IMR-90 (cell line): ENCODE results near the gene CHD9. TPM values are rescaled to one million over a fixed set of nuclear protein-coding genes. Genes with fewer than 3 reads are reported as not detected.
A peak's percentile ranks its signal among the peaks of the same experiment; 100 is the strongest.

Source experiments
- ATAC-seq: fragments of 200-7000 bp; cut with Tn5 transposase; 2 replicates; pipeline ENCODE4 v1.9.1; 2020; ENCODE audit warnings: low read depth, mild to moderate bottlenecking, moderate library complexity
- BruUV-seq: library from RNA; stranded (reverse); fragments of 400-500 nt; replicated peaks from 2 replicates; lab custom pipeline; 2021; lab: Mats Ljungman, UMichigan
- CTCF ChIA-PET: fragments of 300-600 bp; formaldehyde crosslinking; extraction: SDS; loops from one replicate; lab custom pipeline; 2021; ENCODE audit warnings: antibody characterized with exemption; lab: Yijun Ruan, JAX
- POLR2A ChIA-PET: fragments of 300-600 bp; sonication (Branson Sonifier 250); formaldehyde crosslinking; loops from one replicate; lab custom pipeline; 2022; ENCODE audit warnings: antibody characterized with exemption; ENCODE audit not compliant: unreplicated experiment; lab: Charles Lee
- DNase-seq: peaks from one replicate; pipeline ENCODE4 v3.0.0; 2013
- H2AFZ ChIP-seq: replicated peaks from 2 replicates; pipeline ENCODE3; 2013; ENCODE audit warnings: low read length, mild to moderate bottlenecking; ENCODE audit not compliant: poor library complexity
- H2AK5ac ChIP-seq: 2 replicates; pipeline ENCODE4 v1.6.1; 2013; ENCODE audit warnings: low read depth, low read length, inconsistent platforms
- H2AK9ac ChIP-seq: replicated peaks from 2 replicates; pipeline ENCODE3; 2013; ENCODE audit warnings: mild to moderate bottlenecking, low read depth, low read length, moderate library complexity; ENCODE audit not compliant: poor library complexity
- H2BK120ac ChIP-seq: 2 replicates; pipeline ENCODE4 v1.6.1; 2013; ENCODE audit warnings: low read depth, low read length, inconsistent platforms
- H2BK15ac ChIP-seq: 3 replicates; pipeline ENCODE4 v1.6.1; 2013; ENCODE audit warnings: low read depth, low read length, inconsistent platforms
- H2BK20ac ChIP-seq: 2 replicates; pipeline ENCODE4 v1.6.1; 2013; ENCODE audit warnings: low read depth, mild to moderate bottlenecking, inconsistent platforms, low read length, moderate library complexity
- H2BK5ac ChIP-seq: 2 replicates; pipeline ENCODE4 v1.6.1; 2013; ENCODE audit warnings: mild to moderate bottlenecking, low read depth, low read length, inconsistent platforms; ENCODE audit not compliant: poor library complexity, severe bottlenecking
- H3K14ac ChIP-seq: replicated peaks from 2 replicates; pipeline ENCODE4 v1.6.1; 2013; ENCODE audit warnings: low read depth, low read length, inconsistent platforms
- H3K18ac ChIP-seq: 2 replicates; pipeline ENCODE4 v1.6.1; 2013; ENCODE audit warnings: low read depth, low read length, control low read depth
- H3K23ac ChIP-seq: 2 replicates; pipeline ENCODE4 v1.6.1; 2013; ENCODE audit warnings: low read depth, low read length, inconsistent platforms
- H3K27ac ChIP-seq: 2 replicates; pipeline ENCODE4 v1.5.1; 2013; ENCODE audit warnings: mild to moderate bottlenecking, control low read depth, low read length; ENCODE audit not compliant: insufficient read depth
- H3K27me3 ChIP-seq: 2 replicates; pipeline ENCODE4 v1.6.1; 2013; ENCODE audit warnings: low read length; ENCODE audit not compliant: control insufficient read depth, insufficient read depth
- H3K36me3 ChIP-seq: 2 replicates; pipeline ENCODE4 v1.6.1; 2013; ENCODE audit warnings: low read length, mixed read lengths; ENCODE audit not compliant: control insufficient read depth, insufficient read depth
- H3K4ac ChIP-seq: 2 replicates; pipeline ENCODE4 v1.6.1; 2013; ENCODE audit warnings: low read depth, low read length, inconsistent platforms
- H3K4me1 ChIP-seq: 2 replicates; pipeline ENCODE4 v1.6.1; 2013; ENCODE audit warnings: low read length, mixed read lengths; ENCODE audit not compliant: control insufficient read depth, insufficient read depth
- H3K4me2 ChIP-seq: 2 replicates; pipeline ENCODE4 v1.6.1; 2013; ENCODE audit warnings: low read depth, mild to moderate bottlenecking, control low read depth, low read length, moderate library complexity
- H3K4me3 ChIP-seq: 2 replicates; pipeline ENCODE4 v1.5.1; 2013; ENCODE audit warnings: low read depth, mild to moderate bottlenecking, control low read depth, low read length, moderate library complexity; ENCODE audit not compliant: insufficient read depth
- H3K56ac ChIP-seq: 2 replicates; pipeline ENCODE4 v1.6.1; 2013; ENCODE audit warnings: low read length, inconsistent platforms; ENCODE audit not compliant: insufficient read depth; ENCODE audit errors: extremely low read depth
- H3K79me1 ChIP-seq, 2 experiments: 2 replicates each; pipeline ENCODE4 v1.6.1; 2013; ENCODE audit warnings: low read length in 2 of 2, inconsistent platforms in 1 of 2, low read depth in 1 of 2
- H3K9ac ChIP-seq: 2 replicates; pipeline ENCODE4 v1.6.1; 2013; ENCODE audit warnings: low read depth, low read length, control low read depth
- H3K9me1 ChIP-seq: 2 replicates; pipeline ENCODE4 v1.6.1; 2013; ENCODE audit warnings: low read length, inconsistent platforms; ENCODE audit not compliant: insufficient read depth
- H3K9me3 ChIP-seq: 2 replicates; pipeline ENCODE4 v1.6.1; 2013; ENCODE audit warnings: low read length; ENCODE audit not compliant: control insufficient read depth, insufficient read depth
- H4K20me1 ChIP-seq: 2 replicates; pipeline ENCODE4 v1.6.1; 2013; ENCODE audit warnings: low read length, inconsistent platforms; ENCODE audit not compliant: insufficient read depth
- H4K5ac ChIP-seq: 2 replicates; pipeline ENCODE4 v1.6.1; 2013; ENCODE audit warnings: mild to moderate bottlenecking, low read depth, low read length, control low read depth
- H4K8ac ChIP-seq, 2 experiments: 2 replicates each; pipeline ENCODE4 v1.6.1; 2013; ENCODE audit warnings: low read depth in 2 of 2, low read length in 2 of 2, control low read depth in 1 of 2, inconsistent platforms in 1 of 2
- H4K91ac ChIP-seq: 2 replicates; pipeline ENCODE4 v1.6.1; 2013; ENCODE audit warnings: low read depth, low read length, inconsistent platforms; ENCODE audit not compliant: insufficient read depth
- FOS ChIP-seq: fragments of 150-350 bp; IDR thresholded peaks from 2 replicates; pipeline ENCODE4 v1.6.1; 2016; ENCODE audit warnings: low read depth, low read length
- NFE2L2 ChIP-seq: fragments of 150-350 bp; IDR thresholded peaks from 2 replicates; pipeline ENCODE4 v1.6.1; 2016; ENCODE audit warnings: low read depth, mild to moderate bottlenecking, low read length
- POLR2A ChIP-seq: IDR thresholded peaks from 2 replicates; pipeline ENCODE4 v1.6.1; 2012; ENCODE audit warnings: mild to moderate bottlenecking, low read depth, low read length
- WGBS, 2 experiments: methylation state at CpG; one replicate each; pipeline versions ENCODE4 v1.1.5 to v1.1.7; 2013; ENCODE audit warnings: missing lambda C conversion rate in 2 of 2; ENCODE audit not compliant: insufficient read length in 1 of 2; ENCODE audit errors: extremely low coverage in 2 of 2; 5-methylcytosine and 5-hydroxymethylcytosine counted together
- dilution Hi-C: fragments of 300-500 bp; cut with HindIII; formaldehyde crosslinking; loops from one replicate; pipeline ENCODE4 v1.14.3; 2018; ENCODE audit warnings: low sequenced_read_pairs; ENCODE audit not compliant: unreplicated experiment
- in situ Hi-C: fragments of 300-500 bp; cut with MboI; formaldehyde crosslinking; loops from 3 replicates; pipeline ENCODE4 v1.14.3; 2019; ENCODE audit warnings: low sequenced_read_pairs, inconsistent platforms, mixed read lengths
- intact Hi-C: fragments of 100-400 bp; cut with micrococcal nuclease; formaldehyde crosslinking; loops from 2 replicates; pipeline ENCODE4 v1.10.0; 2022
- polyA plus RNA-seq, 3 experiments: library from polyadenylated mRNA; depleted of rRNA; stranded (reverse); fragments of >200 nt; gene quantifications; 2 replicates each; pipeline ENCODE4 v1.2.3, GENCODE V29; 2012; ENCODE audit warnings: low replicate concordance in 1 of 3
- total RNA-seq: library from RNA; depleted of rRNA; stranded (reverse); fragments of >200 nt; gene quantifications from 2 replicates; pipeline ENCODE4 v1.2.3, GENCODE V29; 2012

The CHD9 gene
- total and polyA plus RNA-seq, 2 of the 4 experiments (the other 2 are of a cell fraction) = 9.1 to 48.8 TPM

- Histone ChIP-seq H3K9me3 (no peaks in the 10 kb centered on the region), H3K27ac (no peak overlapping the region), H3K14ac (no peak overlapping the region), H3K4me2 (no peak overlapping the region), H3K4me3 (no peak overlapping the region), H3K56ac (no peak overlapping the region), H3K4me1 (no peaks in the 10 kb centered on the region), H3K9ac (no peak overlapping the region), H3K27me3 (no peaks in the 10 kb centered on the region), H2AFZ (no peak overlapping the region), H2BK15ac (no peak overlapping the region), H3K79me1 (peaks cover 0 to 26% of the 10 kb centered on the region in 2 experiments; a peak in 3 of 4 replicates), H2BK20ac (no peak overlapping the region), H3K23ac (no peak overlapping the region), H2BK120ac (no peak overlapping the region), H2BK5ac (no peak overlapping the region), H3K9me1 (no peaks in the 10 kb centered on the region), H4K91ac (no peak overlapping the region), H3K36me3 (no peaks in the 10 kb centered on the region), H3K4ac (no peak overlapping the region), H2AK9ac (no peak overlapping the region), H3K18ac (no peak overlapping the region), H4K5ac (no peak overlapping the region), H4K20me1 (no peaks in the 10 kb centered on the region), H4K8ac (no peak overlapping the region), H2AK5ac (no peak overlapping the region)
- POLR2A ChIA-PET = interaction anchor here (0.6 kb wide), 1 partner anchor 272 kb away, joined by 3 read pairs; no protein-coding TSS in a partner anchor
- DNase-seq (peak; percentile 68), ATAC-seq (peak; percentile 17; the same call in 1 of the 2 replicates)
- no TSS peak for BruUV-seq
- in situ Hi-C loops = no loop called here
- no peak for TF ChIP-seq POLR2A
- TF ChIP-seq FOS = 0 out of 2 replicates have a peak, but pooled peaks have one; percentile 22
- no peak for TF ChIP-seq NFE2L2
- dilution Hi-C loops = no loop called here
- no CpG with 5 or more reads among the region's 3 CpGs for WGBS, 2 experiments
- CTCF ChIA-PET = no interaction called here
- intact Hi-C loops = no loop called here
Observed at GRCh38 chr16:53123747-53124146, 69.0 kb downstream of the CHD9 start.
